Effector memory CD4-positive, alpha-beta T cell (primary cell): Measurements from ENCODE around the gene HOXA6.
A peak's percentile ranks its signal among the peaks of the same experiment; 100 is the strongest.

Experiments
- DNase-seq, 3 donors: peaks; one replicate each; pipeline ENCODE4 v3.0.0-alpha.2; 2020
- H3K27ac ChIP-seq: 2 replicates; pipeline ENCODE4 v1.7.0; 2013; ENCODE audit warnings: mild to moderate bottlenecking, low read length, moderate library complexity; ENCODE audit not compliant: insufficient read depth, poor library complexity, severe bottlenecking
- H3K27me3 ChIP-seq: replicated peaks from 2 replicates; pipeline ENCODE4 v1.7.0; 2013; ENCODE audit warnings: mild to moderate bottlenecking, low read length; ENCODE audit not compliant: insufficient read depth, control insufficient read depth, poor library complexity, severe bottlenecking
- H3K36me3 ChIP-seq: 2 replicates; pipeline ENCODE4 v1.7.0; 2013; ENCODE audit warnings: mild to moderate bottlenecking, low read length, moderate library complexity; ENCODE audit not compliant: control insufficient read depth, insufficient read depth
- H3K4me1 ChIP-seq: 2 replicates; pipeline ENCODE4 v1.7.0; 2013; ENCODE audit warnings: low read length, mild to moderate bottlenecking; ENCODE audit not compliant: control insufficient read depth, insufficient read depth, poor library complexity, severe bottlenecking
- H3K4me3 ChIP-seq: 2 replicates; pipeline ENCODE4 v1.7.0; 2013; ENCODE audit warnings: low read length, low read depth, mild to moderate bottlenecking; ENCODE audit not compliant: insufficient read depth, poor library complexity, severe bottlenecking
- H3K9me3 ChIP-seq: 2 replicates; pipeline ENCODE4 v1.7.0; 2013; ENCODE audit warnings: mild to moderate bottlenecking, low read length, moderate library complexity; ENCODE audit not compliant: control insufficient read depth

Gene HOXA6

DNA sequence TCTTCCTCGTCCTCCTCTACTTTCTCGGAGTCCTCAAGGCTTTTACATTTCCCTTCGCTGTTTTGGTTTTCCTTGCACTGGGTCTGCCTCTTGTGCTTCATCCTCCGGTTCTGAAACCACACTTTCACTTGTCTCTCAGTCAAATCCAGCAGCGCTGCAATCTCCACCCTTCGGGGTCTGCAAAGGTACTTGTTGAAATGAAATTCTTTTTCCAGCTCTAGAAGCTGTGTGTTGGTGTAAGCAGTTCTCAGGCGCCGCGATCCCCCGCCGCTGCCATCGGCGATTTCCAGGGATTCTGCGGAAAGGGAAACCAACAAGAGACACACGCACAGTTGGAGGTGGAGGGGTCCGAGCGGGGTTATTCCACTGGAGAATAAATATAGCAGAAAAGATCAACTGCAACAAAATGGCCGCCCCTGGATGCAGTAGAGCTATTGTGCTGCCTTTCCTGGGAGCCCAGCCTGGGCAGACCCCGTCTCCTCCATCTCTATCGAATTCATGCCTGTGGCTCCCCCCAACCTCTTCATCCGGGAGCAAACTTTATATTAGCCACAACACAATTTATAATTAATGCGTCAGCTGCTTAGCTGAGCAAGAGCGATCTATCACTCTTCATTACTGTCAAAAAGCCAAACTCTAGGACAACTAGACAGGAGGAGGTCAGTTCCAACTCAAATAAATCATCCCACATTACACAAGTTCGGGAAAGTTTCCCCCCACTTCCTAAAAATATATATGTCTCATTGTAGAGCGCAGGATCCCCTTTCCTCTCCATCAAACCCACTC is 46.2 kb downstream of the HOXA6 start:
- Histone ChIP-seq H3K27me3 (peaks cover 35% of the 10 kb centered on the region), H3K36me3 (no peaks in the 10 kb centered on the region), H3K9me3 (no peaks in the 10 kb centered on the region), H3K4me3 (no peak overlapping the region), H3K4me1 (peaks cover 19% of the 10 kb centered on the region), H3K27ac (no peak overlapping the region)
- DNase-seq: no peak

DNA sequence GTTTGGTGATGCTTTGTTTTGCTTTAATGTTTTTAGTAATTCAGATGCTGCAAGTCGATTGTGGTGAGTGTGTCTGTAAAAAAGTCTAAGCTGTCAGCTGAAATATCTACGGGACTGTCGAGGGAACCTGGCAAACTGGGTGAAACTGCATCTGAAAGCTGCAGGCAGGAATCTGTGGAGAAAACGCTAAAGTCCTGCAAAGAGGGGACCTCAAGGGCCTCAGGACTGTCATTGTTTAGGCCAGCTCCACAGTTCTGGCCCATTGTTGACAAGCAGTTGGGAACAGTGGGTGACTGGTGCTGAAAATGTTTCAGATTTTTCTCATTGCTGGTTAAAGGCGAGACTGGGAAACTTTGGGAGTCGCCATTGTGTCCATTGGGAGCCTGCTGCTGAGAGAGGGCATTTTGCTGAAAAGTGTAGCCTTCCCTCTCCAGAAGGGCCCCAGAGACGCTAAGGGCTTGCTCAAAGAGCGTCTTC is 46.8 kb downstream of the HOXA6 start:
- Histone ChIP-seq H3K4me1 (peaks cover 22% of the 10 kb centered on the region), H3K27ac (no peak overlapping the region), H3K27me3 (peaks cover 35% of the 10 kb centered on the region), H3K9me3 (no peaks in the 10 kb centered on the region), H3K36me3 (no peaks in the 10 kb centered on the region), H3K4me3 (no peak overlapping the region)
- no peak for DNase-seq

DNA sequence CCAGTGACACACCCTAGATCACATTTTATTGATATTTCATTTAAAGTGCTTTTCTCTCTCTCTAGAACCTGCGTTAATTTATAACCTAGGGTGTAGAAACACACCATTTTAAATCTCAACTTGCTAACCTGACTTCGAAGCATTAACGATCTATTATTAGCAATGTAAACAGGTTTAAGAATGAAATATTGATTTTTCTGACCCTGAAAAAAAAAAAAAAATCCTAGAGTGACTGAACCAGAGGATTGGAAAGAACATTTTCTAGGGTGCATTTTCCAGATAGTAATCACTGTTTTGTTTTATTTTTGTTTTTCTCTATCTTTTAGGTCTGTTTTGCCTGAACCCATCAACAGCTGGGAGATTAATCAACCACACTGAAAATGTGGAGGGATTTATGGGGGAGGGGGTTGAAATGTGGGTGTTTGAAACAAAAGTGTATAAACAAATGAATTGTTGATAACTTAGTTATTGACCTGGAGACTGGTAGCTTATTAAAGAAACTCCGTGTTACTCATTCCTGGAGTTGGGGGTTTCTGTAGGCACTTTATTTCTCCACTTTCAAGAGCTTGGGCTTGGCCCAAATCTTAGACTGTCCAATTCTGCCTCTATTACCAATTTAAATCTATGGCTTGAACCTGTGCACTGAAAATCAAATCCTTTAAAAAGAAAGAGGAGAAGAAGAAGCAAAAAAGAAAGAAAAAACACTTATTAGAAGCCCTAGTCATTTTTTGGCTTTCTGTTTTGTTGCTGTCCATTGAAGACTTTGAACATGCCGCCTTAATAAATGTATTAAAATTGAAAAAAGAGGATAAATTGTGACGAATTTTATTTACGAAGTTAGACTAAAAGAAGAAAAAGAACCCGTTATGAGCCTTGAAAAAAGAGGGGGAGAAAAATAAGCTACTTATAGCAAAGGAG is 47.9 kb downstream of the HOXA6 start:
- H3K4me3 ChIP-seq: no peak overlapping the region
- H3K9me3 ChIP-seq: no peaks in the 10 kb centered on the region
- H3K4me1 ChIP-seq: peaks cover 25% of the 10 kb centered on the region
- no peaks in the 10 kb centered on the region for H3K36me3 ChIP-seq
- peaks cover 31% of the 10 kb centered on the region for H3K27me3 ChIP-seq
- no peak for DNase-seq
- no peak overlapping the region for H3K27ac ChIP-seq

DNA sequence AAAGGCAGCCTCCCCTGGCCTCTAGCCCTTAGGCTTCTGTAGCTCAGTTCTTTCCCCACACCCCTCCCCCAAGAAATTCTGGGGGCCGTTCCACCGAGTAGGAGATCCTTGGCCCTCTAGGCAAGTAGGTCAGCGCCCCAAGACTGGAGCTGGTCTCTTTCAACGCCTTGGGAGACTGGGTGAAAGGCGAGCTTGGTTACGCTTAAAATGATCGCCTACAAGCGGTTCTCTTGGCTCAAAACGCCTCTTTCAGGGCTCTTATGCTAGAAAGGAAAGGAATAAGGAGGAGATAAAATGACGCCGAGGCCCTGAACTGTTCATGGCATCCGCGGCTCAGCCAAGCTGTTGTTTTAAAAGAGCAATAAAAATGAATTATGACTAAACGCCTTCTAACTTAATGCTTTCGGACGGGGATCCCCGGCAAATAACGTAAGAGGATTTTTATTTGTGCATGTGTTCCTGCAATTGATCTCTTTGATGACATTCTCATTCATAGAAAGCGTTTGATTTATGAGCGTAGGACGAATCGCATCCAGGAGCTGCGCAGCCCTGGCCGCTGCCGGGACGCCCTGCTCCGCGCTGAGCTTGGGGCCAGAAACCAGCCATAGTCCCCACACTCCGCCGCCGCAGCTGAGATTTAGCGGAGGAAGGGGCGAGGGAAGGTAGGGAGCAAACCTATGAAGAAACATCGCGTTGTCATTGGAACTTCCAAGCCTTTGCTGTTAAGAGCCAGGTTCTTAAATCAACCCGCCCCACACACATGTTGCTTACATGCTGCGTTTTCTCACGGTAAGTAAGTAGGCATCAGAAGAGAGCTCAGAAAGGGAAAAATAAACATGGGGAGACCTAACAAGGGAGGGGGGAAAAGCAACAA is 48.8 kb downstream of the HOXA6 start:
- DNase-seq: no peak
- peaks cover 25% of the 10 kb centered on the region for H3K4me1 ChIP-seq

DNA sequence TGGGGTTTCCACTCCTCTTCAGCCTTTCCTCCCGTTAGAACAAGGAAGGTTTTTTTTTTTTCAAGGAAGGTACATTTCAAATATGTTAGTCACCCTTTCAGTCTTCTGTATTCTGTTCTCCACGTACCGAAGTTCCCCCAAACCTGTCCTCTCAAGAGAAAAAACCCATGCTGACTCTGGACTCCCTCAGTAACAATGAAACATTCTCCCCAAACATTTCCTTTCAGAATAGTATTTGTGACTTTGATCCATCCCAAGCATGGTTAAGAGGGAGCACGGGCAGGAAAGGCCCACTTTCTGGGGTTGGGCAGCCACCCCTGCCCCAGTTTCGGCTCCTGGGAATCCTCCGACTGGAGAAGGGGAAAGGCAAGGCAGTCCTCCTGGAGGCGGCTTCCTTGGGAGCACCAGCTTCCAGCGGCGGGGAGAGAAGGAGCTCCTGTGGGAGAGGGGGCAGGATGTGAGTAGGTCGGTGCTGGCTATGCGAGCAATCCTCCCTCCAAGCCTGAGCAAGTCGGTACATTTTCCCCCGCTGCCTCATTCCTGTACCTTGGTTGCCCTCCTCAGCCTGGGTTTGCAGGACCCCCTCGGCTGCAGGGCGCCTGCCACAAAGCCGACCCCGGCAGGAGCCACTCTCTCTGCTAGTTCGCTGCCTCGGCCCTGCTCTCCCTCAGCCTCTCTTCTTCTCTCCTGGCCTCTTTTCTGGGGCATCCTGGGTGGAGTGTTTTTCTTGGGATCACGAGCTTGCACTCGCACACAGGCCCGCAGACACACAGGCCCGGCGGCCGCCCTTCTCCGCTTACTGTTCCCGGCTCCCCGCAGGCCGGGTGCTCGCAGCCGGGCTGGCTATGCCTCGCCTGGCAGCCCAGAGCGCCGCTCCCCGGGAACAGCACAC is 49.6 kb downstream of the HOXA6 start:
- H3K4me1 ChIP-seq: peaks cover 25% of the 10 kb centered on the region

More for the DNA sequence above, 48.8 kb downstream of the HOXA6 start:
- Histone ChIP-seq H3K27me3 (peaks cover 24% of the 10 kb centered on the region), H3K27ac (no peak overlapping the region), H3K4me3 (no peak overlapping the region), H3K9me3 (no peaks in the 10 kb centered on the region), H3K36me3 (no peaks in the 10 kb centered on the region)

DNA sequence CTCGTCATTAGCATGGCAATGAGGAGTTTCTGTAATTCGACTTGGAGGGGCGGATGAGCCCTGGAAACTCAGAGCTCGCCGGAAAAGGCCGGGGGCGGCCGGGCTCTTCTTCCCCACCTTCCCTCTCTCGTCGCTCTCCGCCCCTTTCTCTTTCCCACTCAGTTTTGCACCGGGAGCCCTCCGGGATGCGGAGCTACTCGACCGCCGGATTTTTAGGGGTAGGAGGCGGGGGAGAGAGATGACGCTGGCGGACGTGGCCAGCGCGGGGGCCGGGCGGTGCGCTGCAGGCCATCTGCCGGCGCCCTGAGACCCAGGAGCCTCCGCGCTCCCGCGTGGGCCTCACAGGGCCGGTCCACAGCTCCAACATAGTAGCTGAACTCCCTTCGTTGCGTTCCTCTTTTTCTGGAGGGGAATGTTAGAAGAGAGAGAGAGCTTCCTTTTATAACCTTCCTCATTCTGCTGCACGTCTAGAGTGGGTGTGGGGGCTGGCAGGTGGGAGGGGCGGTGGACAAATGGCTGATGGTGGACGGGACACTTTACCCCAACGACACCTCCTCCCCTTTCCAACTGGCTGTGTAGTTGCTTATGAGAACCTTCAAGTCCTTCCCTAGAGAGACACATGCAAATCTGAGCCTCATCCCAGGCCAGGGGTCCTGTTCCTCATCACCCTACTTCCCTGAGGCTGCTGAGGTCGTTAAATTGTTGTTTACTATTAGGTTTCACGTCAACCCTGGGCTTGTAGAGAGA is 50.6 kb downstream of the HOXA6 start:
- Histone ChIP-seq H3K4me1 (peaks cover 16% of the 10 kb centered on the region), H3K27me3 (peaks cover 11% of the 10 kb centered on the region), H3K27ac (peak overlapping the region; percentile 3), H3K9me3 (no peaks in the 10 kb centered on the region), H3K4me3 (peak overlapping the region; percentile 85), H3K36me3 (no peaks in the 10 kb centered on the region)
- no peak for DNase-seq

More for the DNA sequence above, 49.6 kb downstream of the HOXA6 start:
- Histone ChIP-seq H3K4me3 (no peak overlapping the region), H3K27ac (no peak overlapping the region), H3K9me3 (no peaks in the 10 kb centered on the region), H3K27me3 (peaks cover 17% of the 10 kb centered on the region), H3K36me3 (no peaks in the 10 kb centered on the region)
- no peak for DNase-seq

DNA sequence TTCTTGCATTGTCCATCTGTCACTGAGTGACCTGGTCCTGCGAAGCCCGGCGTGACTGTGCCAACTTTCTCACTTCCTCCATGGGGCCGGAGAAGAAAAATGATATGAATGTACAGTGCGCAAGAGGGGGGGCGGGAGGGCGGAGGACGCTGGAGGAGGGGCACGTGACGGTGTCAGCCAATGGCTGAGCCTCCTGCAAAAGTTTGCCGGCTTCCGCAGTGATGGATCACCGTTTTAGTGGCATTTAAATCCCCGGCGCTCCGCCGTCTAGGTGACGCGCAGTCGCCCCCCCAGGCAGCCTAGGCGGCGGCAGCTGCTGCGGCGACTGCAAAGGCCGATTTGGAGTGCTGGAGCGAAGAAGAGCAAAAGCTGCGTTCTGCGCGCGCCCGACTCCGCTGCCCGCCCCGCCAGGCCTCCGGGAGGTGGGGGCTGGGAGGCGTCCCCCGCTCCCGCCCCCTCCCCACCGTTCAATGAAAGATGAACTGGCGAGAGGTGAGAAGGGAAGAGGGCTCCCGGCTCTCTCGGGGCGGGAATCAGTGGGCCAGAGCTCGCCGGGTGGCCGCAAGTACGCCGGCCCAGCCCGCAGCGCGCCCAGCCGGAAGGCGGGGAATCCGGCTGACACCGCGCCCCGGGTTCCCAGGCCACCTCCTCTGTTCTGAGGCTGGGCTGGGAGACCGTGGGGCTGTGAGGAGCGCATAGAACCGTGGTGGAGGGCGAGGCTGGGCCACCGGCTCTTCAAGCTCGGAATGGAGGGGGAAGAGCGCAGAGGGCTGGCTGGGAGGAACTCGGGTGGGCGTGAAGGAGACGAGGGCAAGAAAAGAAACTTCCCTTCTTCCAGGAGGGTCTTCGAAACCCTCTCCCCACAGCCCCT is 51.4 kb downstream of the HOXA6 start, which contains the start of gene HOXA1:
Gene HOXA1 (minus strand): TSS at position 104 of the 871 bp plus-strand sequence. CDS start 88 bp downstream, at position 16.
- no peaks in the 10 kb centered on the region for H3K9me3 ChIP-seq
- H3K36me3 ChIP-seq: no peaks in the 10 kb centered on the region
- peaks cover 16% of the 10 kb centered on the region for H3K4me1 ChIP-seq
- H3K27me3 ChIP-seq: peaks cover 7% of the 10 kb centered on the region
- peak; percentile 62 to 70 (median 70) for DNase-seq
- H3K27ac ChIP-seq: peak within 1 kb of the TSS; percentile 3
- H3K4me3 ChIP-seq: peak within 1 kb of the TSS; percentile 85
